Epidermal melanocyte (primary cell): Measurements from ENCODE around the gene LRP6.
"Not testable (repeated sequence)": the region's sequence is repeated elsewhere in the genome, so short reads cannot be mapped to it uniquely, and the experiment has no call there.

ENCODE experiments used
- DNase-seq: peaks from one replicate; pipeline ENCODE4 v3.0.0; 2011; ENCODE audit warnings: low spot score; ENCODE audit not compliant: insufficient read length

The LRP6 gene

GRCh38 chr12:12123036-12123604, 143.7 kb downstream of the LRP6 start:
- DNase-seq, result no peak

- no peak for DNase-seq
Observed at GRCh38 chr12:12121061-12121460, 145.8 kb downstream of the LRP6 start.

GRCh38 chr12:12116677-12117076, 150.2 kb downstream of the LRP6 start:
- no peak for DNase-seq

GRCh38 chr12:12115514-12115913, 151.3 kb downstream of the LRP6 start:
- no peak for DNase-seq

GRCh38 chr12:12110923-12111555, 155.8 kb downstream of the LRP6 start:
- not testable (repeated sequence) for DNase-seq

GRCh38 chr12:12108441-12109058, 158.3 kb downstream of the LRP6 start:
- no peak for DNase-seq

GRCh38 chr12:12107678-12108077, 159.2 kb downstream of the LRP6 start:
- DNase-seq, result no peak

- no peak for DNase-seq
Observed at GRCh38 chr12:12099102-12099501, 167.7 kb downstream of the LRP6 start.

GRCh38 chr12:12098691-12099015, 168.2 kb downstream of the LRP6 start:
- no peak for DNase-seq

- no peak for DNase-seq
Observed at GRCh38 chr12:12097891-12098690, 168.8 kb downstream of the LRP6 start.

- DNase-seq, result no peak
Observed at GRCh38 chr12:12095021-12095420, 171.8 kb downstream of the LRP6 start.

GRCh38 chr12:12094481-12094880, 172.4 kb downstream of the LRP6 start:
- no peak for DNase-seq

- no peak for DNase-seq
Observed at GRCh38 chr12:12091977-12092663, 174.7 kb downstream of the LRP6 start.

GRCh38 chr12:12091071-12091470, 175.8 kb downstream of the LRP6 start:
- DNase-seq, result no peak

GRCh38 chr12:12088761-12089160, 178.1 kb downstream of the LRP6 start:
- no peak for DNase-seq

- no peak for DNase-seq
Observed at GRCh38 chr12:12088147-12088546, 178.7 kb downstream of the LRP6 start.

- DNase-seq, result no peak
Observed at GRCh38 chr12:12087693-12088034, 179.2 kb downstream of the LRP6 start.

- DNase-seq, result no peak
Observed at GRCh38 chr12:12086973-12087692, 179.7 kb downstream of the LRP6 start.

- DNase-seq, result no peak
Observed at GRCh38 chr12:12086362-12086761, 180.5 kb downstream of the LRP6 start.

GRCh38 chr12:12083688-12084087, 183.2 kb downstream of the LRP6 start:
- DNase-seq, result no peak

- peak; percentile 44 for DNase-seq
Observed at GRCh38 chr12:12081836-12082497, 184.9 kb downstream of the LRP6 start.
